Osteoblast (primary cell): ENCODE measurements around the gene SPEF2. TPM values are rescaled to one million over a fixed set of nuclear protein-coding genes. Genes with fewer than 3 reads are reported as not detected.

Experiments used
- DNase-seq: peaks from one replicate; pipeline ENCODE4 v3.0.0; 2011; ENCODE audit warnings: low spot score, mixed read lengths; ENCODE audit not compliant: insufficient read length; ENCODE audit errors: missing footprints
- H2AFZ ChIP-seq: 2 replicates; pipeline ENCODE4 v1.6.0; 2011; ENCODE audit warnings: mild to moderate bottlenecking, low read length
- H3K27ac ChIP-seq: 2 replicates; pipeline ENCODE4 v1.5.1; 2011; ENCODE audit warnings: mild to moderate bottlenecking, low read depth, low read length, moderate library complexity
- H3K27me3 ChIP-seq: 2 replicates; pipeline ENCODE4 v1.6.0; 2012; ENCODE audit warnings: mild to moderate bottlenecking, control low read depth, inconsistent platforms, low read length, moderate library complexity; ENCODE audit not compliant: insufficient read depth
- H3K36me3 ChIP-seq: 2 replicates; pipeline ENCODE4 v1.5.1; 2011; ENCODE audit warnings: mild to moderate bottlenecking, low read length, control low read depth, moderate library complexity; ENCODE audit not compliant: insufficient read depth
- H3K4me1 ChIP-seq: 2 replicates; pipeline ENCODE4 v1.5.1; 2011; ENCODE audit warnings: mild to moderate bottlenecking, low read length, control low read depth, moderate library complexity; ENCODE audit not compliant: insufficient read depth
- H3K4me2 ChIP-seq: 2 replicates; pipeline ENCODE4 v1.6.0; 2011; ENCODE audit warnings: mild to moderate bottlenecking, low read length; ENCODE audit not compliant: insufficient read depth
- H3K4me3 ChIP-seq: fragments of 200-600 bp; sonication (generic); 3 replicates; pipeline ENCODE4 v1.5.1; 2012; ENCODE audit warnings: mild to moderate bottlenecking, low read length, inconsistent platforms; ENCODE audit not compliant: insufficient read depth
- H3K79me2 ChIP-seq: 2 replicates; pipeline ENCODE4 v1.6.0; 2012; ENCODE audit warnings: mild to moderate bottlenecking, low read length, control low read depth, inconsistent platforms; ENCODE audit not compliant: insufficient read depth
- H3K9me3 ChIP-seq: 2 replicates; pipeline ENCODE4 v1.5.1; 2011; ENCODE audit warnings: low read depth, low read length, control low read depth
- H4K20me1 ChIP-seq: 2 replicates; pipeline ENCODE4 v1.6.0; 2012; ENCODE audit warnings: mild to moderate bottlenecking, low read length, control low read depth; ENCODE audit not compliant: insufficient read depth
- CTCF ChIP-seq: IDR thresholded peaks from 2 replicates; pipeline ENCODE4 v1.5.1; 2011; ENCODE audit warnings: mild to moderate bottlenecking, low read depth, low read length, moderate library complexity; ENCODE audit errors: extremely low read depth
- total RNA-seq: library from RNA; depleted of rRNA; stranded (reverse); fragments of >200 nt; gene quantifications from 2 replicates; pipeline ENCODE4 v1.2.3, GENCODE V29; 2012

Gene SPEF2
- total RNA-seq, 1 donor: 7.2 TPM

- peak within 1 kb of the TSS; percentile 44 for H2AFZ ChIP-seq
These were observed 239.2 kb downstream of the SPEF2 start, which contains the start of gene IL7R for GRCh38 chr5:35856765-35857351. IL7R (plus strand) TSS chr5:35856891; CDS start chr5:35856978, 87 bp downstream.

GRCh38 chr5:35857606-35858205, 240.0 kb downstream of the SPEF2 start:
- Histone ChIP-seq H3K27me3 (no peaks in the 10 kb centered on the region), H3K36me3 (peaks cover 4% of the 10 kb centered on the region), H4K20me1 (no peaks in the 10 kb centered on the region), H3K4me1 (peaks cover 80% of the 10 kb centered on the region), H3K4me2 (peak overlapping the region; percentile 73), H3K4me3 (peak overlapping the region; percentile 56), H3K79me2 (peaks cover 7% of the 10 kb centered on the region), H3K27ac (peak overlapping the region; percentile 78), H2AFZ (no peak overlapping the region), H3K9me3 (no peaks in the 10 kb centered on the region)
- DNase-seq: peak; percentile 66
- no peak for TF ChIP-seq CTCF

More at GRCh38 chr5:35856765-35857351, 239.2 kb downstream of the SPEF2 start, which contains the start of gene IL7R:
- peaks cover 4% of the 10 kb centered on the region for H3K36me3 ChIP-seq
- no peaks in the 10 kb centered on the region for H3K9me3 ChIP-seq
- peaks cover 82% of the 10 kb centered on the region for H3K4me1 ChIP-seq
- no peaks in the 10 kb centered on the region for H4K20me1 ChIP-seq
- H3K4me3 ChIP-seq: peak within 1 kb of the TSS; percentile 56
- DNase-seq: no peak
- peaks cover 7% of the 10 kb centered on the region for H3K79me2 ChIP-seq
- no peaks in the 10 kb centered on the region for H3K27me3 ChIP-seq
- peak within 1 kb of the TSS; percentile 73 for H3K4me2 ChIP-seq
- TF ChIP-seq CTCF: no peak
- peak within 1 kb of the TSS; percentile 78 for H3K27ac ChIP-seq

GRCh38 chr5:35859101-35859661, 241.5 kb downstream of the SPEF2 start:
- H3K36me3 ChIP-seq: peaks cover 13% of the 10 kb centered on the region
- no peak for TF ChIP-seq CTCF
- no peaks in the 10 kb centered on the region for H3K27me3 ChIP-seq
- H3K4me1 ChIP-seq: peaks cover 74% of the 10 kb centered on the region
- H2AFZ ChIP-seq: peak overlapping the region; percentile 40
- H3K9me3 ChIP-seq: no peaks in the 10 kb centered on the region
- H4K20me1 ChIP-seq: no peaks in the 10 kb centered on the region
- H3K27ac ChIP-seq: peak overlapping the region; percentile 78
- no peak for DNase-seq
- peak overlapping the region; percentile 73 for H3K4me2 ChIP-seq
- peaks cover 7% of the 10 kb centered on the region for H3K79me2 ChIP-seq
- H3K4me3 ChIP-seq: peak overlapping the region; percentile 6

GRCh38 chr5:35860686-35861085, 243.0 kb downstream of the SPEF2 start:
- no peak overlapping the region for H3K4me2 ChIP-seq
- peaks cover 16% of the 10 kb centered on the region for H3K36me3 ChIP-seq
- H3K27me3 ChIP-seq: no peaks in the 10 kb centered on the region
- H2AFZ ChIP-seq: no peak overlapping the region
- peaks cover 67% of the 10 kb centered on the region for H3K4me1 ChIP-seq
- no peak for DNase-seq
- H3K4me3 ChIP-seq: no peak overlapping the region
- no peaks in the 10 kb centered on the region for H3K9me3 ChIP-seq
- no peaks in the 10 kb centered on the region for H4K20me1 ChIP-seq
- no peak overlapping the region for H3K27ac ChIP-seq
- H3K79me2 ChIP-seq: peaks cover 7% of the 10 kb centered on the region
- TF ChIP-seq CTCF: no peak
